ENCODE measurements around the gene ACACB. TPM values are rescaled to one million over a fixed set of nuclear protein-coding genes. Genes with fewer than 3 reads are reported as not detected.

The ACACB gene
- total RNA-seq, 1 experiment from 2014 or later: 20.0 TPM

DNA sequence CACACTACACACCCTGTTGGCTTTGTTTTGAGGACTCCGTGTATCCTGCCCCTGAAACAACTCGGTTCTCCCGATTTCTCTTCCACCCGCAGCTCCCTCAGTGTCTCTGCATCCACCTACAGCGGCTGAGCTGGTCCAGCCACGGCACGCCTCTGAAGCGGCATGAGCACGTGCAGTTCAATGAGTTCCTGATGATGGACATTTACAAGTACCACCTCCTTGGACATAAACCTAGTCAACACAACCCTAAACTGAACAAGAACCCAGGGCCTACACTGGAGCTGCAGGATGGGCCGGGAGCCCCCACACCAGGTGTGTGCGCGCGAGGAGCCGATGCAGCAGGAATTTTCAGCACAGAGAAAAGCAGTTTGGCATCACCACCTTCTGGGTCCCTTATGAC, 33.6 kb upstream of the ACACB start:
- Mint-ChIP-seq H3K27ac (no peak overlapping the region), H3K4me1 (no peaks in the 10 kb centered on the region), H3K9me3 (peaks cover 5% of the 10 kb centered on the region), H3K4me3 (no peak overlapping the region), H3K27me3 (ENCODE audit: low read depth) (no peaks in the 10 kb centered on the region), H3K36me3 (peaks cover 5% of the 10 kb centered on the region)
- DNase-seq (ENCODE audit: low spot score): no peak
- ATAC-seq: no peak
- TF ChIP-seq SMAD4 (CRISPR knock-in tag; IDR thresholded peaks at IDR 0.05) (no peak), ZNF396 (CRISPR knock-in tag; IDR thresholded peaks at IDR 0.05; ENCODE audit: borderline replicate concordance) (no peak), ELF4 (CRISPR knock-in tag; IDR thresholded peaks at IDR 0.05; ENCODE audit: low read depth) (no peak), FOXP4 (CRISPR knock-in tag; IDR thresholded peaks at IDR 0.05) (no peak), GABPB1 (CRISPR knock-in tag; IDR thresholded peaks at IDR 0.05) (no peak), ZNF317 (CRISPR knock-in tag; IDR thresholded peaks at IDR 0.05; ENCODE audit: borderline replicate concordance, low read depth) (no peak), ZNF423 (CRISPR knock-in tag; IDR thresholded peaks at IDR 0.05) (no peak), NFYB (CRISPR knock-in tag; conservative IDR thresholded peaks at IDR 0.05; ENCODE audit: low read depth) (no peak), JAZF1 (CRISPR knock-in tag; IDR thresholded peaks at IDR 0.05) (no peak), NFATC4 (CRISPR knock-in tag; IDR thresholded peaks at IDR 0.05) (no peak), HMGA2 (CRISPR knock-in tag; IDR thresholded peaks at IDR 0.05) (no peak), JUN (CRISPR knock-in tag; IDR thresholded peaks at IDR 0.05) (no peak)
- TF ChIP-seq, protein P1, sequence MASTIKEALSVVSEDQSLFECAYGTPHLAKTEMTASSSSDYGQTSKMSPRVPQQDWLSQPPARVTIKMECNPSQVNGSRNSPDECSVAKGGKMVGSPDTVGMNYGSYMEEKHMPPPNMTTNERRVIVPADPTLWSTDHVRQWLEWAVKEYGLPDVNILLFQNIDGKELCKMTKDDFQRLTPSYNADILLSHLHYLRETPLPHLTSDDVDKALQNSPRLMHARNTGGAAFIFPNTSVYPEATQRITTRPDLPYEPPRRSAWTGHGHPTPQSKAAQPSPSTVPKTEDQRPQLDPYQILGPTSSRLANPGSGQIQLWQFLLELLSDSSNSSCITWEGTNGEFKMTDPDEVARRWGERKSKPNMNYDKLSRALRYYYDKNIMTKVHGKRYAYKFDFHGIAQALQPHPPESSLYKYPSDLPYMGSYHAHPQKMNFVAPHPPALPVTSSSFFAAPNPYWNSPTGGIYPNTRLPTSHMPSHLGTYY (CRISPR knock-in tag; IDR thresholded peaks at IDR 0.05): no peak
- TF ChIP-seq, protein P2, sequence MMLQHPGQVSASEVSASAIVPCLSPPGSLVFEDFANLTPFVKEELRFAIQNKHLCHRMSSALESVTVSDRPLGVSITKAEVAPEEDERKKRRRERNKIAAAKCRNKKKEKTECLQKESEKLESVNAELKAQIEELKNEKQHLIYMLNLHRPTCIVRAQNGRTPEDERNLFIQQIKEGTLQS (CRISPR knock-in tag; conservative IDR thresholded peaks at IDR 0.05): no peak
- TF ChIP-seq, protein P3, sequence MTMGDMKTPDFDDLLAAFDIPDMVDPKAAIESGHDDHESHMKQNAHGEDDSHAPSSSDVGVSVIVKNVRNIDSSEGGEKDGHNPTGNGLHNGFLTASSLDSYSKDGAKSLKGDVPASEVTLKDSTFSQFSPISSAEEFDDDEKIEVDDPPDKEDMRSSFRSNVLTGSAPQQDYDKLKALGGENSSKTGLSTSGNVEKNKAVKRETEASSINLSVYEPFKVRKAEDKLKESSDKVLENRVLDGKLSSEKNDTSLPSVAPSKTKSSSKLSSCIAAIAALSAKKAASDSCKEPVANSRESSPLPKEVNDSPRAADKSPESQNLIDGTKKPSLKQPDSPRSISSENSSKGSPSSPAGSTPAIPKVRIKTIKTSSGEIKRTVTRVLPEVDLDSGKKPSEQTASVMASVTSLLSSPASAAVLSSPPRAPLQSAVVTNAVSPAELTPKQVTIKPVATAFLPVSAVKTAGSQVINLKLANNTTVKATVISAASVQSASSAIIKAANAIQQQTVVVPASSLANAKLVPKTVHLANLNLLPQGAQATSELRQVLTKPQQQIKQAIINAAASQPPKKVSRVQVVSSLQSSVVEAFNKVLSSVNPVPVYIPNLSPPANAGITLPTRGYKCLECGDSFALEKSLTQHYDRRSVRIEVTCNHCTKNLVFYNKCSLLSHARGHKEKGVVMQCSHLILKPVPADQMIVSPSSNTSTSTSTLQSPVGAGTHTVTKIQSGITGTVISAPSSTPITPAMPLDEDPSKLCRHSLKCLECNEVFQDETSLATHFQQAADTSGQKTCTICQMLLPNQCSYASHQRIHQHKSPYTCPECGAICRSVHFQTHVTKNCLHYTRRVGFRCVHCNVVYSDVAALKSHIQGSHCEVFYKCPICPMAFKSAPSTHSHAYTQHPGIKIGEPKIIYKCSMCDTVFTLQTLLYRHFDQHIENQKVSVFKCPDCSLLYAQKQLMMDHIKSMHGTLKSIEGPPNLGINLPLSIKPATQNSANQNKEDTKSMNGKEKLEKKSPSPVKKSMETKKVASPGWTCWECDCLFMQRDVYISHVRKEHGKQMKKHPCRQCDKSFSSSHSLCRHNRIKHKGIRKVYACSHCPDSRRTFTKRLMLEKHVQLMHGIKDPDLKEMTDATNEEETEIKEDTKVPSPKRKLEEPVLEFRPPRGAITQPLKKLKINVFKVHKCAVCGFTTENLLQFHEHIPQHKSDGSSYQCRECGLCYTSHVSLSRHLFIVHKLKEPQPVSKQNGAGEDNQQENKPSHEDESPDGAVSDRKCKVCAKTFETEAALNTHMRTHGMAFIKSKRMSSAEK (CRISPR knock-in tag; IDR thresholded peaks at IDR 0.05; ENCODE audit: borderline replicate concordance): no peak
- TF ChIP-seq, protein P4, sequence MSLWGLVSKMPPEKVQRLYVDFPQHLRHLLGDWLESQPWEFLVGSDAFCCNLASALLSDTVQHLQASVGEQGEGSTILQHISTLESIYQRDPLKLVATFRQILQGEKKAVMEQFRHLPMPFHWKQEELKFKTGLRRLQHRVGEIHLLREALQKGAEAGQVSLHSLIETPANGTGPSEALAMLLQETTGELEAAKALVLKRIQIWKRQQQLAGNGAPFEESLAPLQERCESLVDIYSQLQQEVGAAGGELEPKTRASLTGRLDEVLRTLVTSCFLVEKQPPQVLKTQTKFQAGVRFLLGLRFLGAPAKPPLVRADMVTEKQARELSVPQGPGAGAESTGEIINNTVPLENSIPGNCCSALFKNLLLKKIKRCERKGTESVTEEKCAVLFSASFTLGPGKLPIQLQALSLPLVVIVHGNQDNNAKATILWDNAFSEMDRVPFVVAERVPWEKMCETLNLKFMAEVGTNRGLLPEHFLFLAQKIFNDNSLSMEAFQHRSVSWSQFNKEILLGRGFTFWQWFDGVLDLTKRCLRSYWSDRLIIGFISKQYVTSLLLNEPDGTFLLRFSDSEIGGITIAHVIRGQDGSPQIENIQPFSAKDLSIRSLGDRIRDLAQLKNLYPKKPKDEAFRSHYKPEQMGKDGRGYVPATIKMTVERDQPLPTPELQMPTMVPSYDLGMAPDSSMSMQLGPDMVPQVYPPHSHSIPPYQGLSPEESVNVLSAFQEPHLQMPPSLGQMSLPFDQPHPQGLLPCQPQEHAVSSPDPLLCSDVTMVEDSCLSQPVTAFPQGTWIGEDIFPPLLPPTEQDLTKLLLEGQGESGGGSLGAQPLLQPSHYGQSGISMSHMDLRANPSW (CRISPR knock-in tag; conservative IDR thresholded peaks at IDR 0.05; ENCODE audit: low read depth): no peak
- TF ChIP-seq, protein P5, sequence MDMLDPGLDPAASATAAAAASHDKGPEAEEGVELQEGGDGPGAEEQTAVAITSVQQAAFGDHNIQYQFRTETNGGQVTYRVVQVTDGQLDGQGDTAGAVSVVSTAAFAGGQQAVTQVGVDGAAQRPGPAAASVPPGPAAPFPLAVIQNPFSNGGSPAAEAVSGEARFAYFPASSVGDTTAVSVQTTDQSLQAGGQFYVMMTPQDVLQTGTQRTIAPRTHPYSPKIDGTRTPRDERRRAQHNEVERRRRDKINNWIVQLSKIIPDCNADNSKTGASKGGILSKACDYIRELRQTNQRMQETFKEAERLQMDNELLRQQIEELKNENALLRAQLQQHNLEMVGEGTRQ (CRISPR knock-in tag; IDR thresholded peaks at IDR 0.05): no peak
- ChIA-PET CTCF (no interaction called here), POLR2A (interaction anchor here (1.0 kb wide), 1 partner anchor 10 kb away, joined by 3 read pairs; the partner anchor contains the start of gene ALKBH2)
